Measurements from ENCODE around the gene KLHDC10.
A peak's percentile ranks its signal among the peaks of the same experiment; 100 is the strongest.
"Not testable (repeated sequence)": the region's sequence is repeated elsewhere in the genome, so short reads cannot be mapped to it uniquely, and the experiment has no call there.

KLHDC10 gene

GRCh38 chr7:130124711-130125110, 54.4 kb downstream of the KLHDC10 start:
- DNase-seq = no peak

- DNase-seq = not testable (repeated sequence)
Measured at GRCh38 chr7:130126840-130127239, 56.5 kb downstream of the KLHDC10 start.

GRCh38 chr7:130127404-130127803, 57.1 kb downstream of the KLHDC10 start:
- no peak for DNase-seq

- DNase-seq = peak; percentile 58
Measured at GRCh38 chr7:130127821-130128317, 57.5 kb downstream of the KLHDC10 start.

GRCh38 chr7:130129011-130129411, 58.7 kb downstream of the KLHDC10 start:
- no peak for DNase-seq

- no peak for DNase-seq
Measured at GRCh38 chr7:130131191-130131834, 61.0 kb downstream of the KLHDC10 start.

- DNase-seq = peak; percentile 74
Measured at GRCh38 chr7:130131964-130132875, 61.9 kb downstream of the KLHDC10 start.

GRCh38 chr7:130133029-130133782, 62.9 kb downstream of the KLHDC10 start:
- DNase-seq = no peak

GRCh38 chr7:130134106-130134636, 63.8 kb downstream of the KLHDC10 start:
- DNase-seq = no peak

GRCh38 chr7:130134726-130135125, 64.4 kb downstream of the KLHDC10 start:
- DNase-seq = no peak

GRCh38 chr7:130135208-130136205, 65.2 kb downstream of the KLHDC10 start:
- DNase-seq = peak; percentile 82

- DNase-seq = peak; percentile 20
Measured at GRCh38 chr7:130136579-130137167, 66.3 kb downstream of the KLHDC10 start.

GRCh38 chr7:130137207-130137606, 66.9 kb downstream of the KLHDC10 start:
- DNase-seq = no peak

GRCh38 chr7:130139193-130139960, 69.0 kb downstream of the KLHDC10 start:
- DNase-seq = no peak

GRCh38 chr7:130140551-130141160, 70.3 kb downstream of the KLHDC10 start:
- no peak for DNase-seq

GRCh38 chr7:130141161-130141883, 71.0 kb downstream of the KLHDC10 start:
- no peak for DNase-seq

GRCh38 chr7:130141884-130142653, 71.7 kb downstream of the KLHDC10 start:
- no peak for DNase-seq

- DNase-seq = no peak
Measured at GRCh38 chr7:130142654-130143333, 72.5 kb downstream of the KLHDC10 start.
